Stomach smooth muscle (tissue), 2 donors: ENCODE data around the gene ZNF570.

ENCODE experiments used
- H3K27ac ChIP-seq: one replicate; pipeline ENCODE4 v1.7.0; 2013; ENCODE audit warnings: mild to moderate bottlenecking, low read length, inconsistent platforms
- H3K27me3 ChIP-seq, 2 donors: one replicate each; pipeline ENCODE4 v1.7.0; 2013; ENCODE audit warnings: low read length in 2 of 2; ENCODE audit not compliant: insufficient read depth in 2 of 2, control insufficient read depth in 1 of 2
- H3K36me3 ChIP-seq, 2 donors: one replicate each; pipeline ENCODE4 v1.7.0; 2013; ENCODE audit warnings: low read length in 2 of 2; ENCODE audit not compliant: control insufficient read depth in 2 of 2, insufficient read depth in 2 of 2
- H3K4me1 ChIP-seq: one replicate; pipeline ENCODE4 v1.7.0; 2013; ENCODE audit warnings: low read length; ENCODE audit not compliant: control insufficient read depth, insufficient read depth
- H3K4me3 ChIP-seq, 2 donors: one replicate each; pipeline ENCODE4 v1.7.0; 2013; ENCODE audit warnings: low read length in 2 of 2
- H3K9ac ChIP-seq, 2 donors: one replicate each; pipeline ENCODE4 v1.7.0; 2013; ENCODE audit warnings: low read length in 2 of 2, mild to moderate bottlenecking in 1 of 2
- H3K9me3 ChIP-seq, 2 donors: one replicate each; pipeline ENCODE4 v1.7.0; 2013; ENCODE audit warnings: low read length in 2 of 2; ENCODE audit not compliant: control insufficient read depth in 2 of 2
- donor health status: healthy.
- donor health status: Pancreatic carcinoma.

The ZNF570 gene

DNA sequence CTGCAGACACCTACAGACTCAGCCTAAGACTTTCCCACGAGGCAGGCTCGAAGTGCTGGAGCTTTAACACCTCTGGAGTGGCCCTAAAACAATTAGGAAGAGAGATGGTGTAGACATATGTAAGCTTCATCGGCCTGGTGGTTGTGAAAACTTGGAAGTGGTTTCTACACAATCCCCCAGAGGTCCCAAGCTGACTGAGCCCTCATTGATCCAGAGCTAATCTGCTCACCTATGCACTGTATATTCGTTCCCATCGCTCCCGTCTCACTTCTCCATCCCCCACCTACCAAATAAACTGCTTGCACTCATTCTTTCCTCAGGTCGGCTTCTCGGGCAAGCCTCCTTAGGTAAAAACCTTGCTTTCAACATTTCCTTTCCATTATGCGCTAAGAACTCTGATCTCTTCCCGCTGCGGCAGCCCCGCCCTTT, 36.8 kb downstream of the ZNF570 start:
- H3K27ac ChIP-seq = peak overlapping the region; percentile 99
- H3K4me1 ChIP-seq = peaks cover 11% of the 10 kb centered on the region
- H3K27me3 ChIP-seq = no peaks in the 10 kb centered on the region
- H3K9me3 ChIP-seq = no peaks in the 10 kb centered on the region
- peak overlapping the region; percentile 95 to 98 for H3K9ac ChIP-seq
- H3K4me3 ChIP-seq = peak overlapping the region; percentile 99 to 100
- peaks cover 3 to 5% of the 10 kb centered on the region in 2 donors for H3K36me3 ChIP-seq

DNA sequence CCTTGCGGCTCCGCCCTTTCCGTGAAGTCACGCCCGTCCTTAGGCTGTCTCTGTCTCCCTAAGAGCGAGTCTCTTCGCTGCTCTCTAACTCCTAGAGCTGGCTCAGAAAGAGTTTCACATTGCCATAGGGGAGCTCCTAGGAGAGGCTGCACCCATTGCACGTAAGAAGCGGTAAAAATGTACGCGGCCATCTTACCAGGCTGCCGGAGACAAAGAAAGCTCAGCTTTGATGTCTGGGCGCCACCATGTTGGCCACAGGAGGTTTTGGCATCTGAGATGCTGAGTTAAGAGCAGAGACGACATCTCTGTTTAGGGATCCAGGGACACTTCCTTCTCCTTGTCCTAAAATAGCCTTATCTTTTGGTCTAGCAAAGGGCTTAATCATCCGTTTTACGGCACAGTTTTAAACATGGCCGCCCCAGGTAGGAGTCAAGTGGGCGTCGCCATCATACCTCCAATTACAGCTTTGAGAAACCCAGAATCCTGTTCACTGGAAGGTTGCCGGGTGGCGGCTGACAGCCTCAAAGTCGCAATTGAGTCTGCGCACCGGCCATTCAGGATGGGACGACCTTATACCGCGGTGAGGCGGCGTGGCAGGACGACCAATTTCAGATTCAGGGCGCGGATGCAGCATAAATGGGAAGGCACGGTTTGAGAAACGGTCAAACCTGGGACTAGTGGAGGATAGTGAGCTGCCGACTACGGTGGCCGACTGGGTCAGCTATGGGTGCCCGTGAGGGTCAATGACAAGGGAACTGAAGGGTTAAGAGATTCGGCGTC, 37.4 kb downstream of the ZNF570 start, which contains the start of gene ZNF793:
Gene ZNF793, plus strand, starts transcription at position 553 of the 780 bp plus-strand sequence. CDS start 16,501 bp downstream, outside the sequence.
- Histone ChIP-seq H3K4me1 (peaks cover 11% of the 10 kb centered on the region), H3K4me3 (peak within 1 kb of the TSS; percentile 99 to 100), H3K36me3 (peaks cover 7 to 11% of the 10 kb centered on the region in 2 donors), H3K27me3 (no peaks in the 10 kb centered on the region), H3K27ac (peak within 1 kb of the TSS; percentile 99), H3K9me3 (no peaks in the 10 kb centered on the region), H3K9ac (peak within 1 kb of the TSS; percentile 95 to 98)

DNA sequence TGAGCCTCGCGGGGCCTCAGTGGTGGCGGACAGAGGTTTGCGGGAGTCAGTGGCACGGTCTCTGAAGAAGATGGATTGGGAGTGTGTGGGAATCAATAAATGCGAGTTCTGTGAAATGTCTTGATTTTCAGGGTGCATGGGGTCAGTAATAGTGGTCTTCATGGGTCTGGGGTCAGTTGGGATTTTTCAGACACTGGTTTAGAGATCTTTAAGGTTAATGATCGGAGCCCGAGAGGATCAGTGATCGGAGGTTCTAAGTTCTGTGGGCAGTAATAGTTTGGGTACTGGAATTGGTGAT, 38.0 kb downstream of the ZNF570 start:
- H3K27ac ChIP-seq = peak overlapping the region; percentile 99
- no peaks in the 10 kb centered on the region for H3K9me3 ChIP-seq
- peak overlapping the region; percentile 99 to 100 for H3K4me3 ChIP-seq
- no peaks in the 10 kb centered on the region for H3K27me3 ChIP-seq
- H3K9ac ChIP-seq = peak overlapping the region; percentile 95 to 98
- H3K4me1 ChIP-seq = peaks cover 11% of the 10 kb centered on the region
- peaks cover 7 to 15% of the 10 kb centered on the region in 2 donors for H3K36me3 ChIP-seq

DNA sequence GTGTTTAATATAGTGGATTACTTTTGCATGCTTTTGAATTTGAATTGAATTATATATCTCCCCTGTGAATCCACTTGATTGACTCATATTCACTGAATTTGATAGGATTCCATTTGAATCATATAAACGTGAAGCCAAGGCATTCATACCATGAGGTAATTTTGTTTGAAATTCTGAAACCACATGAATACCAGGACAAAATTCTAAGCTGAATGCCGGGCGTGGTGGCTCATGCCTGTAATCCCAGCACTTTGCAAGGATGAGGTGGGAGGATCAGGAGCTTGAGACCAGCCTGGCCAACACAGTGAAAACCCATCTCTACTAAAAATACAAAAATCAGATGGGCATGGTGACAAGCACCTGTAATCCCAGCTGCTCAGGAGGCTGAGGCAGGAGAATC, 42.0 kb downstream of the ZNF570 start:
- H3K36me3 ChIP-seq = peaks cover 19 to 29% of the 10 kb centered on the region in 2 donors
- no peak overlapping the region for H3K9ac ChIP-seq
- H3K27me3 ChIP-seq = no peaks in the 10 kb centered on the region
- H3K9me3 ChIP-seq = no peaks in the 10 kb centered on the region
- H3K4me3 ChIP-seq = no peak overlapping the region
- no peak overlapping the region for H3K27ac ChIP-seq
- H3K4me1 ChIP-seq = peaks cover 6% of the 10 kb centered on the region

DNA sequence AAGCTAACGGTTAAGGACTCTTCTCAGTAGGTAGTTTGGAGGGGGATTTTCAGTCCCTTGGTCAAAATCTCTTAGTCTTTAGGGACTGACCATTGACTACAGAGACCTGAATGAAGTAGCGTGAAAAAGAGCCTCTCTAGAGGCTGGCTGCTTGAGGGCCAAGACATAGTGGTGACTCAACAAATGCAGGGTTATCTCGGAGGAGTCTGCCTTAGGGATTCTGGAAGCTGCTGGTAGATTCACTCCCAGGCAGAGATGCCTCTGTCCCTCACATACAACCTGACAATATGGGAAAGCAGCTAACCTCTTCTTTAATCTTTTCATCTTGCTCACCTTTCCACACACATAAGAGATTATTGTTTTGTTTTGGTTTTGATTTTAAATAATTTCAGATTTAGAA, 42.7 kb downstream of the ZNF570 start:
- no peak overlapping the region for H3K4me3 ChIP-seq
- no peak overlapping the region for H3K27ac ChIP-seq
- peaks cover 6% of the 10 kb centered on the region for H3K4me1 ChIP-seq
- peaks cover 19 to 30% of the 10 kb centered on the region in 2 donors for H3K36me3 ChIP-seq
- H3K9ac ChIP-seq = no peak overlapping the region
- H3K9me3 ChIP-seq = no peaks in the 10 kb centered on the region
- no peaks in the 10 kb centered on the region for H3K27me3 ChIP-seq

DNA sequence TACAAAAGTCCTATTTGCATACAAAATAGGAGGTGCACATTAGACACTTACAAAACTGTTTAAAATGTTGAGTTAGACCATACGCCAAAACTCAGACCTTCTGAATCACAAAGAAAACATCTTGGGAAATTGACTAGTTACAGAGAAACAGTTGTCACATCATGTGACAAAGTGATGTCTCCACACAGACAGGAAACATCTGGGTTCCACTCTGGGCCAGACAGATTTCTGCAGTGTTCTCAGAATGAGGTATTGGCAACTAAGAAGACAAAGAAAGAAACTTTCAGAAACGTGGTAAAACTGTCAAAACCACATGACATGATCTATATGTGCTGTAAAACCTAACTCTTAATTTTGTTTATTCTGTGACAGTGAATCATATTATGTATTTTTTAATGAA, 44.2 kb downstream of the ZNF570 start:
- no peak overlapping the region for H3K9ac ChIP-seq
- H3K27ac ChIP-seq = no peak overlapping the region
- H3K4me1 ChIP-seq = no peaks in the 10 kb centered on the region
- H3K36me3 ChIP-seq = peaks cover 19 to 30% of the 10 kb centered on the region in 2 donors
- H3K4me3 ChIP-seq = no peak overlapping the region
- H3K9me3 ChIP-seq = no peaks in the 10 kb centered on the region
- no peaks in the 10 kb centered on the region for H3K27me3 ChIP-seq

DNA sequence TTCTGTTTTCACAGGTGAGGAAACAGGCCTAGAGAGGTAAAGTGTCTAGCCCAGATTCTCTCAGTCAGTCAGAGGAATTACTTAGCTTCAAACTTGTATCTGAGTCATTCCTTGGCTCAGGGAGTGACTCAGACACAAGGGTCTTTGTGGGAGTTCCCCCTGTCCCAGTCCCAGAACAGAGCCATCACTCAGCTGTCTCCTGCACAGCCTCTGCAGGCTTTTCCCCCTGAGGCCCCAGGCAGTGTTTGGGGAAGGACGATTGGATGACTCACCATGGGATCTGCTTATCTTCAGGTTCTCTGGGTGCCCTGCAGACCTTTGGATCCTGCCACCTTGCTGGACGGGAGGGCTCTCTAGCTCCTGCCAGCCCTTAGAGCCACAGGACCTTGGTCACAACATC, 50.7 kb downstream of the ZNF570 start:
- H3K4me3 ChIP-seq = no peak overlapping the region
- no peaks in the 10 kb centered on the region for H3K27me3 ChIP-seq
- no peak overlapping the region for H3K27ac ChIP-seq
- H3K9ac ChIP-seq = no peak overlapping the region
- peaks cover 2 to 6% of the 10 kb centered on the region in 2 donors for H3K9me3 ChIP-seq
- no peaks in the 10 kb centered on the region for H3K4me1 ChIP-seq
- peaks cover 13 to 24% of the 10 kb centered on the region in 2 donors for H3K36me3 ChIP-seq

DNA sequence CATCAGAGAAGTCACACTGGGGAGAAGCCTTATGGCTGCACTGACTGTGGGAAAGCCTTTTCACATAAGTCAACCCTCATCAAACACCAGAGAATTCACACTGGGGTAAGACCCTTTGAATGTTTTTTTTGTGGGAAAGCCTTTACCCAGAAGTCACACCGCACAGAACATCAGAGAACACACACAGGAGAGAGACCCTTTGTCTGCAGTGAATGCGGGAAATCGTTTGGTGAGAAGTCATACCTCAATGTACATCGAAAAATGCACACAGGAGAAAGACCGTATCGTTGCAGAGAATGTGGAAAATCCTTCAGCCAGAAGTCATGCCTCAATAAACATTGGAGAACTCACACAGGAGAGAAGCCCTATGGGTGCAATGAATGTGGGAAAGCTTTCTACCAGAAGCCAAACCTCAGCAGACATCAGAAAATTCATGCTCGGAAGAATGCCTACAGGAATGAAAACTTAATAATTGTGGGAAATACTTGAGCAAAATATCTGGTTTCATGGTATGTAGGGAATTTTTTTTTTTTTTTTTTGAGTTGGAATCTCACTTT, 68.3 kb downstream of the ZNF570 start:
- Histone ChIP-seq H3K4me1 (no peaks in the 10 kb centered on the region), H3K27ac (no peak overlapping the region), H3K9ac (no peak overlapping the region), H3K27me3 (no peaks in the 10 kb centered on the region), H3K36me3 (peaks cover 43 to 48% of the 10 kb centered on the region in 2 donors), H3K9me3 (peaks cover 36 to 51% of the 10 kb centered on the region in 2 donors), H3K4me3 (peak overlapping the region in 1 of 2 donors; percentile 36)
